Measurements from ENCODE around the gene CNKSR2.

The CNKSR2 gene

GRCh38 chrX:21559417-21559816, 185.2 kb downstream of the CNKSR2 start:
- H3K4me3 ChIP-seq (ENCODE audit: low read depth, low read length): no peak overlapping the region
- DNase-seq (ENCODE audit: low read depth): no peak
- TF ChIP-seq, protein P1, sequence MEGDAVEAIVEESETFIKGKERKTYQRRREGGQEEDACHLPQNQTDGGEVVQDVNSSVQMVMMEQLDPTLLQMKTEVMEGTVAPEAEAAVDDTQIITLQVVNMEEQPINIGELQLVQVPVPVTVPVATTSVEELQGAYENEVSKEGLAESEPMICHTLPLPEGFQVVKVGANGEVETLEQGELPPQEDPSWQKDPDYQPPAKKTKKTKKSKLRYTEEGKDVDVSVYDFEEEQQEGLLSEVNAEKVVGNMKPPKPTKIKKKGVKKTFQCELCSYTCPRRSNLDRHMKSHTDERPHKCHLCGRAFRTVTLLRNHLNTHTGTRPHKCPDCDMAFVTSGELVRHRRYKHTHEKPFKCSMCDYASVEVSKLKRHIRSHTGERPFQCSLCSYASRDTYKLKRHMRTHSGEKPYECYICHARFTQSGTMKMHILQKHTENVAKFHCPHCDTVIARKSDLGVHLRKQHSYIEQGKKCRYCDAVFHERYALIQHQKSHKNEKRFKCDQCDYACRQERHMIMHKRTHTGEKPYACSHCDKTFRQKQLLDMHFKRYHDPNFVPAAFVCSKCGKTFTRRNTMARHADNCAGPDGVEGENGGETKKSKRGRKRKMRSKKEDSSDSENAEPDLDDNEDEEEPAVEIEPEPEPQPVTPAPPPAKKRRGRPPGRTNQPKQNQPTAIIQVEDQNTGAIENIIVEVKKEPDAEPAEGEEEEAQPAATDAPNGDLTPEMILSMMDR (IDR thresholded peaks at IDR 0.05; ENCODE audit: low read depth, low read length): no peak
- TF ChIP-seq MYC (IDR thresholded peaks at IDR 0.05; ENCODE audit: low read depth, low read length) (no peak), MAX (IDR thresholded peaks at IDR 0.05; ENCODE audit: low read depth, low read length) (no peak), POLR2A (IDR thresholded peaks at IDR 0.05; ENCODE audit: extremely low read depth, insufficient read length) (no peak)

DNA sequence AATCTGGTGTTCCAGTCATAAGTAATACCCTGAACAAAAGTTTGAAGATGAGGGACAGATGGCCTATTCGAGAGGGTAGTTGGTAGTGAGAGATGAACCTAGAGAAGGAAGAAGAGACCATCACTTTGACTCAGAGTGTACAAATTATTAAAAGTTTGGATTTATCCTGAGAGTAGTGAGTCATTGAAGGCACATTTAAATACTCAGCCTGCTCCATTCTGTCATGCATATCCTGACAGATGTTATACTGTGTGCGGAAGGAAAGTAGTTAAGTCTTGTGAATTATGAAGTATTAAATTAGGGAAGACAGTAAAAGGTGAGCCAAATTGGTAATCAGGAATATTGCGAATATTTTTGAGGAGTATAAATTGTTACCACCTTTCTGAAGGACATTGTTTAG, 190.8 kb downstream of the CNKSR2 start:
- no peak overlapping the region for H3K4me3 ChIP-seq (ENCODE audit: low read depth, low read length)
- DNase-seq (ENCODE audit: low read depth): no peak
- no peak for TF ChIP-seq MAX (IDR thresholded peaks at IDR 0.05; ENCODE audit: low read depth, low read length)
- no peak for TF ChIP-seq POLR2A (IDR thresholded peaks at IDR 0.05; ENCODE audit: extremely low read depth, insufficient read length)
- TF ChIP-seq, protein P1 (IDR thresholded peaks at IDR 0.05; ENCODE audit: low read depth, low read length): no peak
- no peak for TF ChIP-seq MYC (IDR thresholded peaks at IDR 0.05; ENCODE audit: low read depth, low read length)

DNA sequence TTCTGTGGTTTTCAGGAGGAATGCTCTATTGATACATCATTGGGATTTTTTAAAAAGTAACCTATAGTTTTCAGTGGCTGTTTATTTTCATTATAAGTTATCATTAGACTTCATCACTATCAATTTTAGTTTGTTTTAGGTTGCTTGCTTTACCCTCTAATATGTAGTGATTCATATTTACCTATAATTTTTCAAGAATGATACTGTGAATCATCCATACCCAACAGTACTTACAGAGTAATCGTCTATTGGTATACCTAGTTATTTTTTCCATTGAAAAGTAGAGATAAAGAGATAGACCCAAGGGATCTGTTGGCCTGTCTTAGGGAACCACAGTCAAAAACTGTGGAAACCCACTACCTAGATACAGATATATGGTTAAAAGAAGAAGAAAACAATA, 200.6 kb downstream of the CNKSR2 start:
- TF ChIP-seq MAX (IDR thresholded peaks at IDR 0.05; ENCODE audit: low read depth, low read length): no peak
- TF ChIP-seq MYC (IDR thresholded peaks at IDR 0.05; ENCODE audit: low read depth, low read length): no peak
- TF ChIP-seq, protein P1 (IDR thresholded peaks at IDR 0.05; ENCODE audit: low read depth, low read length): no peak
- TF ChIP-seq POLR2A (IDR thresholded peaks at IDR 0.05; ENCODE audit: extremely low read depth, insufficient read length): no peak

GRCh38 chrX:21581479-21581878, 207.3 kb downstream of the CNKSR2 start:
- H3K4me3 ChIP-seq (ENCODE audit: low read depth, low read length): no peak overlapping the region
- TF ChIP-seq POLR2A (IDR thresholded peaks at IDR 0.05; ENCODE audit: extremely low read depth, insufficient read length) (no peak), MYC (IDR thresholded peaks at IDR 0.05; ENCODE audit: low read depth, low read length) (no peak), MAX (IDR thresholded peaks at IDR 0.05; ENCODE audit: low read depth, low read length) (no peak)
- TF ChIP-seq, protein P1 (IDR thresholded peaks at IDR 0.05; ENCODE audit: low read depth, low read length): no peak
- DNase-seq (ENCODE audit: low read depth): no peak

More for the DNA sequence above, 200.6 kb downstream of the CNKSR2 start:
- H3K4me3 ChIP-seq (ENCODE audit: low read depth, low read length): no peak overlapping the region
- no peak for DNase-seq (ENCODE audit: low read depth)

- no peak overlapping the region for H3K4me3 ChIP-seq (ENCODE audit: low read depth, low read length)
- DNase-seq (ENCODE audit: low read depth): no peak
- TF ChIP-seq POLR2A (IDR thresholded peaks at IDR 0.05; ENCODE audit: extremely low read depth, insufficient read length) (no peak), MYC (IDR thresholded peaks at IDR 0.05; ENCODE audit: low read depth, low read length) (no peak), MAX (IDR thresholded peaks at IDR 0.05; ENCODE audit: low read depth, low read length) (no peak)
- TF ChIP-seq, protein P1 (IDR thresholded peaks at IDR 0.05; ENCODE audit: low read depth, low read length): no peak
Measured at GRCh38 chrX:21586001-21586400, 211.8 kb downstream of the CNKSR2 start.
